Esophagus squamous epithelium (tissue), 4 donors: Measurements from ENCODE around the gene OR1D5.

Experiments
- CTCF ChIP-seq, 6 experiments: fragments of 450-650 bp in 4 of 6; fragments of 200-600 bp in 2 of 6; sonication (generic) in 2 of 6; IDR thresholded peaks; one replicate each; pipeline ENCODE4 v1.5.1; 2016 to 2019; ENCODE audit warnings: antibody characterized with exemption in 6 of 6, mild to moderate bottlenecking in 4 of 6, moderate library complexity in 4 of 6
- POLR2A ChIP-seq, 4 donors: fragments of 450-650 bp; IDR thresholded peaks; one replicate each; pipeline ENCODE4 v1.6.1; 2017; ENCODE audit warnings: antibody characterized with exemption in 4 of 4, mild to moderate bottlenecking in 4 of 4, moderate library complexity in 3 of 4

DNA sequence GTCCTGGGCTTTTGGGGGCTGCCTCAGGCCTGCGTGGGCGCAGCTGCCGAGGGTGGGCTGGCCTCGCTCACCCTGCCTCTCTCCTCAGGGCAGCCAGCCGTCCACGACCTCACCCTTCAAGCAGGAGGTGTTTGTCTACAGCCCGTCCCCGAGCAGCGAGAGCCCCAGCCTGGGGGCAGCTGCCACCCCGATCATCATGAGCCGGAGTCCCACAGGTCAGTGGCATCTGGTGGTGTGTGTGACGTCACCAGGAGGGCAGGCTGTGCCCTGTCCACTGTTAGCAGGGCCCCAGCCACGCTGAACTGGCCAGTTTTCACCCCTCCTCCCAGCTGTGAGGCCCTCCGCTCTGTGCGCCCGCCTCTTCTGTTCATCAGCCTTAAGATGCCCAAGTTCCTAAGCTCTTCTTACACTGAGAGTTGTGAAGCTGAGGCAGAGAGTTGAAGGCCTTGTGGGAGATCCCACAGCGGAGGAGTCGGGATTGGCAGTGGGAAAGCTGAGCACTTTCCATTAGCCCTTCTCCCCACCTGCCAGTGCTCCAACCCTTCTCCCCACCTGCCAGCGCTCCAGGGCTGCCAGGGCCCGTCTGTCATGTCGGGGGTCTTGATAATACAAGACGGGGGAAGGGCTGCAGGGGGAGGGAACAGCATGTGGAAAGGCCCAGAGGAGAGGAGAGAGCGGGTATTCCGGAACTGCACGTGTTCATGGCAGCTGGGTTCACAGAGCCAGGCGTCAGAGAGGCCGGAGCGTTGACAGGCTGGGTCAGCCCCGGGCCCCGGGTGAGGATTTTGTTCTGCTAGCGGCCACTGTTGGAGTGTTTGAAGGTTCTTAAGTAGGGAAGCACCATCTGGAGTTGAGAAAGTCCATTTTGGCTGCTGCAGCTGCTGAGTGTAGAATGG is 36.3 kb downstream of the OR1D5 start:
- TF ChIP-seq POLR2A (IDR thresholded peaks at IDR 0.05) (no peak), CTCF (IDR thresholded peaks at IDR 0.05) (no peak)
